DMS53 (cell line): ENCODE measurements around the gene RASSF1.
A peak's percentile ranks its signal among the peaks of the same experiment; 100 is the strongest.
"Not testable (repeated sequence)": the region's sequence is repeated elsewhere in the genome, so short reads cannot be mapped to it uniquely, and the experiment has no call there.

ENCODE experiments used
- DNase-seq: peaks from one replicate; lab custom pipeline; 2025; lab: John Stamatoyannopoulos, UW

The RASSF1 gene

GRCh38 chr3:50323614-50324199 lies 16.9 kb downstream of the RASSF1 start:
- DNase-seq, result no peak

- peak; percentile 9 for DNase-seq
Measured at GRCh38 chr3:50323092-50323600, 17.5 kb downstream of the RASSF1 start.

GRCh38 chr3:50322386-50323091 lies 18.1 kb downstream of the RASSF1 start, which contains the start of gene HYAL2:
Gene HYAL2 (minus strand): TSS chr3:50322745. CDS start chr3:50320489, 2,256 bp downstream.
- DNase-seq, result peak; percentile 25

- no peak for DNase-seq
Measured at GRCh38 chr3:50322115-50322385, 18.6 kb downstream of the RASSF1 start.

GRCh38 chr3:50321336-50322114 lies 19.1 kb downstream of the RASSF1 start:
- DNase-seq, result peak; percentile 85

- peak; percentile 69 for DNase-seq
Measured at GRCh38 chr3:50320853-50321335, 19.7 kb downstream of the RASSF1 start.

GRCh38 chr3:50319894-50320625 lies 20.6 kb downstream of the RASSF1 start:
- no peak for DNase-seq

GRCh38 chr3:50319181-50319893 lies 21.3 kb downstream of the RASSF1 start:
- DNase-seq, result no peak

GRCh38 chr3:50318615-50319014 lies 22.0 kb downstream of the RASSF1 start:
- no peak for DNase-seq

GRCh38 chr3:50318163-50318562 lies 22.5 kb downstream of the RASSF1 start:
- no peak for DNase-seq

- peak; percentile 51 for DNase-seq
Measured at GRCh38 chr3:50317300-50317699, 23.3 kb downstream of the RASSF1 start.

GRCh38 chr3:50316657-50317242 lies 23.9 kb downstream of the RASSF1 start:
- peak; percentile 75 for DNase-seq

- DNase-seq, result no peak
Measured at GRCh38 chr3:50314816-50315215, 25.8 kb downstream of the RASSF1 start.

- no peak for DNase-seq
Measured at GRCh38 chr3:50314342-50314741, 26.3 kb downstream of the RASSF1 start.

GRCh38 chr3:50312041-50312440 lies 28.6 kb downstream of the RASSF1 start:
- not testable (repeated sequence) for DNase-seq

GRCh38 chr3:50304601-50305000 lies 36.0 kb downstream of the RASSF1 start:
- DNase-seq, result no peak

GRCh38 chr3:50303013-50303815 lies 37.4 kb downstream of the RASSF1 start, which contains the start of gene HYAL1:
Gene HYAL1 (minus strand): TSS chr3:50303574. CDS start chr3:50302956, 618 bp downstream.
- no peak for DNase-seq

GRCh38 chr3:50302095-50303012 lies 38.3 kb downstream of the RASSF1 start:
- DNase-seq, result no peak

GRCh38 chr3:50300681-50301254 lies 39.9 kb downstream of the RASSF1 start:
- no peak for DNase-seq
